B cell (primary cell): Measurements from ENCODE around the gene GADD45A. TPM values are rescaled to one million over a fixed set of nuclear protein-coding genes. Genes with fewer than 3 reads are reported as not detected.

Experiments used
- ATAC-seq: fragments of 200-7000 bp; cut with Tn5 transposase; one replicate; pipeline ENCODE4 v1.10.0; 2021; ENCODE audit warnings: low read depth, mild to moderate bottlenecking, moderate number of reproducible peaks, moderate library complexity
- CTCF ChIA-PET: fragments of 350-600 bp; sonication (Branson Sonifier 250); formaldehyde crosslinking; loops from one replicate; lab custom pipeline; 2021; ENCODE audit warnings: antibody characterized with exemption, inconsistent platforms; lab: Charles Lee
- POLR2A ChIA-PET: fragments of 350-600 bp; sonication (Branson Sonifier 250); formaldehyde crosslinking; loops from one replicate; lab custom pipeline; 2021; ENCODE audit warnings: antibody characterized with exemption; lab: Charles Lee
- DNase-seq: peaks from one replicate; pipeline ENCODE4 v3.0.0; 2013
- H2AFZ ChIP-seq: 2 replicates; pipeline ENCODE4 v1.6.1; 2012; ENCODE audit warnings: mild to moderate bottlenecking, low read depth, low read length; ENCODE audit not compliant: insufficient read depth, poor library complexity, severe bottlenecking
- H3K27ac ChIP-seq, 2 donors: 1 replicate in 1 of 2; 2 replicates in 1 of 2; pipeline ENCODE4 v1.5.1; 2012 to 2013; ENCODE audit warnings: low read length in 2 of 2, mild to moderate bottlenecking in 2 of 2, moderate library complexity in 1 of 2
- H3K27me3 ChIP-seq, 4 experiments: fragments of 200-600 bp in 1 of 4; sonication (generic) in 1 of 4; replicated peaks in 1 of 4; 1 replicate in 2 of 4; 2 replicates in 2 of 4; pipeline versions ENCODE4 v1.6.1 to v1.7.0; 2013 to 2016; ENCODE audit warnings: low read length in 3 of 4, mild to moderate bottlenecking in 2 of 4, mixed read lengths in 1 of 4, moderate library complexity in 1 of 4; ENCODE audit not compliant: insufficient read depth in 4 of 4, control insufficient read depth in 3 of 4; ENCODE audit errors: control extremely low read depth in 1 of 4
- H3K36me3 ChIP-seq, 2 experiments: replicated peaks in 1 of 2; 1 replicate in 1 of 2; 2 replicates in 1 of 2; pipeline versions ENCODE4 v1.6.1 to v1.7.1; 2013; ENCODE audit warnings: low read length in 1 of 2; ENCODE audit not compliant: insufficient read depth in 2 of 2, control insufficient read depth in 1 of 2; ENCODE audit errors: control extremely low read depth in 1 of 2, extremely low read depth in 1 of 2
- H3K4me1 ChIP-seq, 2 donors: fragments of 200-600 bp in 1 of 2; sonication (generic) in 1 of 2; 1 replicate in 1 of 2; 2 replicates in 1 of 2; pipeline versions ENCODE4 v1.5.1 to v1.6.1; 2013 to 2017; ENCODE audit warnings: low read length in 2 of 2; ENCODE audit not compliant: control insufficient read depth in 2 of 2, insufficient read depth in 2 of 2
- H3K4me2 ChIP-seq: replicated peaks from 2 replicates; pipeline ENCODE3; 2012; ENCODE audit warnings: mild to moderate bottlenecking, low read depth, low read length; ENCODE audit not compliant: poor library complexity, severe bottlenecking
- H3K4me3 ChIP-seq, 5 experiments: fragments of 200-600 bp in 1 of 5; sonication (generic) in 1 of 5; 1 replicate in 3 of 5; 2 replicates in 2 of 5; pipeline versions ENCODE4 v1.5.1 to v1.7.0; 2011 to 2016; ENCODE audit warnings: low read length in 4 of 5, mild to moderate bottlenecking in 4 of 5, low read depth in 2 of 5, control low read depth in 1 of 5, moderate library complexity in 1 of 5; ENCODE audit not compliant: insufficient read depth in 1 of 5; ENCODE audit errors: control extremely low read depth in 1 of 5, extremely low read depth in 1 of 5
- H3K79me2 ChIP-seq: fragments of 200-600 bp; sonication (generic); one replicate; pipeline ENCODE4 v1.6.0; 2016; ENCODE audit warnings: low read length; ENCODE audit not compliant: control insufficient read depth, insufficient read depth
- H3K9ac ChIP-seq: fragments of 200-600 bp; sonication (generic); 2 replicates; pipeline ENCODE4 v1.6.1; 2017; ENCODE audit warnings: mild to moderate bottlenecking, low read length, moderate library complexity
- H3K9me3 ChIP-seq, 3 donors: one replicate each; pipeline versions ENCODE4 v1.6.1 to v1.7.1; 2013; ENCODE audit warnings: low read length in 2 of 3; ENCODE audit not compliant: control insufficient read depth in 2 of 3, insufficient read depth in 1 of 3; ENCODE audit errors: control extremely low read depth in 1 of 3
- H4K20me1 ChIP-seq: 2 replicates; pipeline ENCODE4 v1.6.0; 2012; ENCODE audit warnings: mild to moderate bottlenecking, low read length; ENCODE audit not compliant: insufficient read depth, control insufficient read depth, poor library complexity, severe bottlenecking
- H3K27ac Mint-ChIP-seq: one replicate; pipeline ENCODE4 v1.8.0; 2021; ENCODE audit warnings: mixed read lengths
- H3K27me3 Mint-ChIP-seq: one replicate; pipeline ENCODE4 v1.8.0; 2021; ENCODE audit warnings: mixed read lengths
- H3K4me1 Mint-ChIP-seq: one replicate; pipeline ENCODE4 v1.8.0; 2021; ENCODE audit warnings: mixed read lengths
- H3K4me3 Mint-ChIP-seq: one replicate; pipeline ENCODE4 v1.8.0; 2021; ENCODE audit warnings: mixed read lengths
- H3K9me3 Mint-ChIP-seq: one replicate; pipeline ENCODE4 v1.8.0; 2022; ENCODE audit warnings: mixed read lengths; ENCODE audit not compliant: insufficient read depth
- EZH2 ChIP-seq: IDR thresholded peaks from 2 replicates; pipeline ENCODE4 v1.6.1; 2012; ENCODE audit warnings: borderline replicate concordance, low read depth, mild to moderate bottlenecking, moderate library complexity, low read length; ENCODE audit not compliant: insufficient read depth, poor library complexity, severe bottlenecking
- WGBS: methylation state at CpG from one replicate; pipeline ENCODE4 v1.1.5; 2013; ENCODE audit warnings: missing lambda C conversion rate; ENCODE audit not compliant: insufficient coverage; 5-methylcytosine and 5-hydroxymethylcytosine counted together
- intact Hi-C: fragments of 100-400 bp; cut with micrococcal nuclease; formaldehyde crosslinking; loops from one replicate; pipeline ENCODE4 v1.10.0; 2022
- polyA plus RNA-seq: library from polyadenylated mRNA; depleted of rRNA; stranded (reverse); fragments of >200 nt; gene quantifications from 2 replicates; pipeline ENCODE4 v1.2.3, GENCODE V29; 2012
- total RNA-seq, 2 donors: library from RNA; stranded (reverse); fragments of 120-200 nt in 1 of 2; gene quantifications; 1 replicate in 1 of 2; 2 replicates in 1 of 2; pipeline versions ENCODE4 v1.2.3 to v1.2.4, GENCODE V29; 2013 to 2022
- TF ChIP-seq, protein P1 (sequence below): fragments of 200-600 bp; IDR thresholded peaks from one replicate; pipeline ENCODE4 v1.8.0; 2022; ENCODE audit warnings: antibody characterized with exemption, mild to moderate bottlenecking

Gene GADD45A
- total and polyA plus RNA-seq, 2 donors (not counting 1 experiment from before 2014, with no cell fraction given) = 11.6 to 21.1 TPM

DNA sequence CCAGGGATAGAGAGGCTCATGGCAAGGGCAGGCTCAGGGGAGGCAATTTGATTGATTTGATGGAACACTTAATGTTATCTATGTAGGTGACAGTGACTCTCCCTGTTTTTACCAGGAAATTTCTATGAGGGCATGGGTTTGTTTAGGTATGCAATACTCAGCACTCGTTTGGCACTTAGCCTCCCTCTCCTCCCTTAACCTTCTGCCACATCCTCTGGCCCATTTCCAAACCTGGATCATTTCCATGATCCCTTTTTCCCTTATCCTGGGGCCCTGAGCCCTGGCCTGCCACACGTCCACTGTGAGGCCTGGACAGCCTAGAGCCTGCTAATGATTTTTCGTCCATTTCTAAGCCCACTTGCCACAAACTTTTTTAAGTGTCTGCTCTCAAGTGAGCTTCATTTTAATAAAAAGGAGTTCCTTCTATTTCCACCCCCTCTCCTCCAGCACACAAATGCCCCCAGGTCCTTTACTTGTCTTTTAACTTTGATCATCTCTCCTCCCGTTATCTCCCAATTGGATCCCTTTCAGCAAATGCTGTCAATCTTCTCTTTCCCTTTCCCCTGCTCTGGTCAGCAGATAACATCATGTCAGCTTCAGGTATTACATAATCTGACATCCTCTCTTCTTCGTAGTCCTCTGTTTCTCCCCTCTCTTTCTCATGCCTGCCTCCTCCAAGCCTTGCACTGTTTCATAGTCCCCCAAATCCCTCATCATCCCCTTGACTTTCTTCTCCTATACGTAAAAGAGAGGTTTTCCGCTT lies 37.8 kb upstream of the GADD45A start:
- H3K4me1 Mint-ChIP-seq = no peaks in the 10 kb centered on the region
- 78% methylated on average over 4 of the region's 7 CpGs for WGBS
- H2AFZ ChIP-seq = no peak overlapping the region

DNA sequence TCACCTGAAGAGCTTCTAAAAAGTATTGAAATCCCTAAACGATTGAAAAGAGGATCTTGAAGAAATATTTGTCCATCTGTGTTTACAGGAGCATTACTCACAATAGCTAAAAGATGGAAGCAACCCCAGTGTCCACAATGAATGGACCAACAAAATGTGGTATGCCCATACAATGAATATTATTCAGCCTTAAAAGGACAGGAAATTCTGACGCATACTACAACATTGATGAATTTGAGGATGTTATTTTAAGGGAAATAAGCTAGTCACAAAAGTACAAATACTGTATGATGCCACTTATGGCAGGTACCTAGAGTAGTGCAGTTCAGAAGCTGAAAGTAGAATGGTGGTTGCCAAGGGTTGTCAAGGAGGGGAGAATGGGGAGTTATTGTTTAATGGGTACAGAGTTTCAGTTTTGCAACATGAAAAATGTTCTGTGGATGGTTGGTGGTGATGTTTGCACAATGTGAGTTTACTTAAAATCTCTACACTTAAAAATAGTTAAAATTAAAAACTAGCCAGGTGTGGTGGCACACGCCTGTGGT lies 37.1 kb upstream of the GADD45A start:
- H3K27me3 Mint-ChIP-seq = peaks cover 7% of the 10 kb centered on the region
- Histone ChIP-seq H3K79me2 (no peaks in the 10 kb centered on the region), H2AFZ (no peak overlapping the region), H3K36me3 (no peaks in the 10 kb centered on the region), H3K4me1 (no peaks in the 10 kb centered on the region), H3K27me3 (no peaks in the 10 kb centered on the region), H3K9ac (no peak overlapping the region), H3K4me2 (no peak overlapping the region), H4K20me1 (no peaks in the 10 kb centered on the region), H3K4me3 (no peak overlapping the region), H3K27ac (no peak overlapping the region), H3K9me3 (no peaks in the 10 kb centered on the region)
- 100% methylated on average over 1 of the region's 3 CpGs for WGBS
- TF ChIP-seq, protein P1, sequence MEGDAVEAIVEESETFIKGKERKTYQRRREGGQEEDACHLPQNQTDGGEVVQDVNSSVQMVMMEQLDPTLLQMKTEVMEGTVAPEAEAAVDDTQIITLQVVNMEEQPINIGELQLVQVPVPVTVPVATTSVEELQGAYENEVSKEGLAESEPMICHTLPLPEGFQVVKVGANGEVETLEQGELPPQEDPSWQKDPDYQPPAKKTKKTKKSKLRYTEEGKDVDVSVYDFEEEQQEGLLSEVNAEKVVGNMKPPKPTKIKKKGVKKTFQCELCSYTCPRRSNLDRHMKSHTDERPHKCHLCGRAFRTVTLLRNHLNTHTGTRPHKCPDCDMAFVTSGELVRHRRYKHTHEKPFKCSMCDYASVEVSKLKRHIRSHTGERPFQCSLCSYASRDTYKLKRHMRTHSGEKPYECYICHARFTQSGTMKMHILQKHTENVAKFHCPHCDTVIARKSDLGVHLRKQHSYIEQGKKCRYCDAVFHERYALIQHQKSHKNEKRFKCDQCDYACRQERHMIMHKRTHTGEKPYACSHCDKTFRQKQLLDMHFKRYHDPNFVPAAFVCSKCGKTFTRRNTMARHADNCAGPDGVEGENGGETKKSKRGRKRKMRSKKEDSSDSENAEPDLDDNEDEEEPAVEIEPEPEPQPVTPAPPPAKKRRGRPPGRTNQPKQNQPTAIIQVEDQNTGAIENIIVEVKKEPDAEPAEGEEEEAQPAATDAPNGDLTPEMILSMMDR = no peak
- no peak for TF ChIP-seq EZH2
- H3K4me1 Mint-ChIP-seq = no peaks in the 10 kb centered on the region
- ATAC-seq = no peak
- H3K27ac Mint-ChIP-seq = no peak overlapping the region
- no peak for DNase-seq
- no peak overlapping the region for H3K4me3 Mint-ChIP-seq
- intact Hi-C loops = no loop called here
- ChIA-PET POLR2A (no interaction called here), CTCF (interaction anchor here (2.1 kb wide), 1 partner anchor 112 kb away, joined by 5 read pairs; no protein-coding TSS in a partner anchor)
- H3K9me3 Mint-ChIP-seq = no peaks in the 10 kb centered on the region

More for the DNA sequence above, 37.8 kb upstream of the GADD45A start:
- Histone ChIP-seq H3K9ac (no peak overlapping the region), H3K79me2 (no peaks in the 10 kb centered on the region), H4K20me1 (no peaks in the 10 kb centered on the region), H3K27me3 (no peaks in the 10 kb centered on the region), H3K36me3 (no peaks in the 10 kb centered on the region), H3K4me2 (no peak overlapping the region), H3K4me1 (no peaks in the 10 kb centered on the region), H3K27ac (no peak overlapping the region), H3K9me3 (no peaks in the 10 kb centered on the region), H3K4me3 (no peak overlapping the region)
- ChIA-PET CTCF (interaction anchor here (2.1 kb wide), 1 partner anchor 113 kb away, joined by 5 read pairs; no protein-coding TSS in a partner anchor), POLR2A (no interaction called here)
- ATAC-seq = no peak
- no peak overlapping the region for H3K27ac Mint-ChIP-seq
- peaks cover 7% of the 10 kb centered on the region for H3K27me3 Mint-ChIP-seq
- intact Hi-C loops = no loop called here
- H3K9me3 Mint-ChIP-seq = no peaks in the 10 kb centered on the region
- DNase-seq = no peak
- TF ChIP-seq EZH2 = no peak
- TF ChIP-seq, protein P1 = no peak
- no peak overlapping the region for H3K4me3 Mint-ChIP-seq
